ENCODE results near the gene CEPT1.

Gene CEPT1

GRCh38 chr1:111175349-111175748, 35.3 kb downstream of the CEPT1 start:
- Histone ChIP-seq H3K4me3 (ENCODE audit: insufficient read depth, low read length, poor library complexity, severe bottlenecking) (no peak overlapping the region), H3K27ac (ENCODE audit: low read depth, low read length) (no peak overlapping the region), H3K27me3 (ENCODE audit: low read length) (no peaks in the 10 kb centered on the region), H4K20me1 (ENCODE audit: low read depth, low read length) (no peaks in the 10 kb centered on the region), H3K9me3 (ENCODE audit: insufficient read depth, low read length) (no peaks in the 10 kb centered on the region), H3K36me3 (ENCODE audit: low read length) (peaks cover 73% of the 10 kb centered on the region; the same call in 1 of the 2 replicates), H3K9me2 (replicated peaks; ENCODE audit: insufficient read depth, low read length) (no peaks in the 10 kb centered on the region), H3K4me2 (ENCODE audit: low read depth, low read length, poor library complexity, severe bottlenecking) (no peak overlapping the region), H2AFZ (ENCODE audit: low read depth, low read length, severe bottlenecking) (no peak overlapping the region), H3K79me2 (ENCODE audit: insufficient read depth, low read length) (0 out of 2 replicates have a peak, but pooled peaks cover 9% of the 10 kb centered on the region), H3F3A (ENCODE audit: insufficient read depth) (peaks cover 21% of the 10 kb centered on the region), H3K9ac (ENCODE audit: low read length) (no peak overlapping the region)
- no peak for TF ChIP-seq EZH2phosphoT487 (conservative IDR thresholded peaks at IDR 0.05; ENCODE audit: low read length)
- TF ChIP-seq CTCF (IDR thresholded peaks at IDR 0.05; ENCODE audit: insufficient read depth, low read length, poor library complexity, severe bottlenecking): no peak

DNA sequence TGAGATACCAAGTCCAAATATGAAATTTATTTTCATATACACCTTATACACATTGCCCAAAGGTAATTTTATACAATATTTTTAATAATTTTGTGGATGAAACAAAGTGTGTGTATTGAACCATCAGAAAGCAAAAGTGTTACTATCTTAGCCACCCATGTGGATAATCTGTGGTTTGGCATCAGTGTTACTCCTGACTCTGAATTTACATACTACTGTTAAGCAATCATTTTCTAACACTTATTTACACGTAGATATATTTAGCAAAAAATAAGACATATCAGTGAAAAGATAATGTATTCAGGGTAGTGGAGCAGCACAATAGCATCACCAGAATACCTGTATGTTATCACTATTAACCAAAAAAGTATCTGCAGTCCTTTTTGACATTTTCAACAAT, 36.7 kb downstream of the CEPT1 start:
- Histone ChIP-seq H3F3A (ENCODE audit: insufficient read depth) (peaks cover 21% of the 10 kb centered on the region), H3K9me2 (replicated peaks; ENCODE audit: insufficient read depth, low read length) (no peaks in the 10 kb centered on the region), H3K9me3 (ENCODE audit: insufficient read depth, low read length) (no peaks in the 10 kb centered on the region), H3K9ac (ENCODE audit: low read length) (no peak overlapping the region), H3K36me3 (ENCODE audit: low read length) (peaks cover 67% of the 10 kb centered on the region; the same call in 1 of the 2 replicates), H3K4me2 (ENCODE audit: low read depth, low read length, poor library complexity, severe bottlenecking) (no peak overlapping the region), H3K79me2 (ENCODE audit: insufficient read depth, low read length) (no peaks in the 10 kb centered on the region), H2AFZ (ENCODE audit: low read depth, low read length, severe bottlenecking) (no peak overlapping the region), H3K4me3 (ENCODE audit: insufficient read depth, low read length, poor library complexity, severe bottlenecking) (no peak overlapping the region), H4K20me1 (ENCODE audit: low read depth, low read length) (no peaks in the 10 kb centered on the region), H3K27ac (ENCODE audit: low read depth, low read length) (no peak overlapping the region), H3K27me3 (ENCODE audit: low read length) (no peaks in the 10 kb centered on the region)
- no peak for TF ChIP-seq EZH2phosphoT487 (conservative IDR thresholded peaks at IDR 0.05; ENCODE audit: low read length)
- no peak for TF ChIP-seq CTCF (IDR thresholded peaks at IDR 0.05; ENCODE audit: insufficient read depth, low read length, poor library complexity, severe bottlenecking)

- no peaks in the 10 kb centered on the region for H3K9me3 ChIP-seq (ENCODE audit: insufficient read depth, low read length)
Measured at GRCh38 chr1:111179968-111180533, 40.0 kb downstream of the CEPT1 start.

More at GRCh38 chr1:111179968-111180533, 40.0 kb downstream of the CEPT1 start:
- TF ChIP-seq CTCF (IDR thresholded peaks at IDR 0.05; ENCODE audit: insufficient read depth, low read length, poor library complexity, severe bottlenecking) (no peak), EZH2phosphoT487 (conservative IDR thresholded peaks at IDR 0.05; ENCODE audit: low read length) (no peak)
- peaks cover 59% of the 10 kb centered on the region for H3K36me3 ChIP-seq (ENCODE audit: low read length)
- H3K9ac ChIP-seq (ENCODE audit: low read length): no peak overlapping the region
- H3K4me3 ChIP-seq (ENCODE audit: insufficient read depth, low read length, poor library complexity, severe bottlenecking): no peak overlapping the region
- H3K27ac ChIP-seq (ENCODE audit: low read depth, low read length): peak overlapping the region; percentile 7; the same call in 1 of the 2 replicates
- no peaks in the 10 kb centered on the region for H3K9me2 ChIP-seq (replicated peaks; ENCODE audit: insufficient read depth, low read length)
- peaks cover 34% of the 10 kb centered on the region for H3F3A ChIP-seq (ENCODE audit: insufficient read depth)
- no peak overlapping the region for H2AFZ ChIP-seq (ENCODE audit: low read depth, low read length, severe bottlenecking)
- no peak overlapping the region for H3K4me2 ChIP-seq (ENCODE audit: low read depth, low read length, poor library complexity, severe bottlenecking)
- H4K20me1 ChIP-seq (ENCODE audit: low read depth, low read length): no peaks in the 10 kb centered on the region
- no peaks in the 10 kb centered on the region for H3K79me2 ChIP-seq (ENCODE audit: insufficient read depth, low read length)
- no peaks in the 10 kb centered on the region for H3K27me3 ChIP-seq (ENCODE audit: low read length)
